GM12864 (cell line): ENCODE data around the gene AFAP1.

Experiments
- DNase-seq: peaks from one replicate; pipeline ENCODE4 v3.0.0-alpha.2; 2011; ENCODE audit warnings: low read depth
- H3K4me3 ChIP-seq: 2 replicates; pipeline ENCODE4 v1.5.1; 2011; ENCODE audit warnings: mild to moderate bottlenecking, low read depth, low read length, control low read depth
- CTCF ChIP-seq: IDR thresholded peaks from 2 replicates; pipeline ENCODE4 v1.5.1; 2011; ENCODE audit warnings: low read depth, mild to moderate bottlenecking, moderate library complexity, low read length, control low read depth, inconsistent platforms; ENCODE audit errors: missing control alignments

The AFAP1 gene

DNA sequence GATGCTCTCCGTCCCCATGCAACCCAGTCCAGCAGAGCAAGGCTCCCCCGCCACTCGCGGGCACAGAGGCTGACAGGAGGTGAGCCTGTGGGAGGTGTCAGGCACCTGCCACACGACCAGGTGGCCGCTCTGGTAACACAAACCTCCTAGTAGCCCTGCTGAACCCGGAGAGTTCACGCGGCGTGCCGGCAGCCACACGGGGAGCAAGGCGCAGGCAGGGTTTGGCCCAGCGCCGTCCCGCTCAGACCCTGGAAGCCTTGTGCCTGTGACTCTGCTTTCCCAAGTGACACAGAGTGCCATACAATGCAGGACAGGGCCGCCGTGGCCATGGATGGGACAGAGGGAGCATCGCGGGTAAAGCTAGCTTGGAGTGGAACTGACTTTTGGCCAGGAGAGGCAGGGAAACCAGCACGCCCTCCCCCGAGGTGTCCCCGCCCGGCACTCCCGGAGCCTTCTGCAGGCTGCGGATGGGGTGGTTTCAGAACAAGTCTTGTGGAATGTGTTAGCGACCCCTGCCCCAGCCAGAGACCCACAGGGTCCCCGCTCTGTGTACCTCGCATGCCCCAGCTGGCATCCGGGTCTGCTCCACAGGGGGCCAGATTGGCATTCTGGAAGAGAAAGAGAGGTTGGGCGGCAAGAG is 44.7 kb upstream of the AFAP1 start:
- H3K4me3 ChIP-seq = no peak overlapping the region
- no peak for DNase-seq

DNA sequence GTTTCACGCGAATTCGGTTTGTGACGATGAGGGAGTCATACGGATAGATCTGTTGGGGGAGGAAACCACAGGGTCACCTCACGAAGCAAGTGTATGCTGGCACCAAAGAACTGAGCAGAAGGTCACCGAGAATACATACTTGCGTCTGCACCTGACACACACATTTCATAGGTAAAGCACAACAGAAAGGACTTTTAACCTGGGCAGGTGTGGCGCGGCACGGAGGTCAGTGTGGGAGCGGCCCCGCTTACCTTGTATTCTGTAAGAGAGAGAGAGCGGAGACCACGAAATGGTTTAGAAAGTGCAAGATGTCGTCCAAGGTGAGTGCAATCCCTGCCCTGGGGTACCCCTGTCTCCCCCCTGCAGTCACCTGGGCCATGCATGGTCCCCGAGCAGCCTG is 43.6 kb upstream of the AFAP1 start:
- no peak for DNase-seq
- TF ChIP-seq CTCF = no peak

More for the DNA sequence above, 44.7 kb upstream of the AFAP1 start:
- no peak for TF ChIP-seq CTCF

DNA sequence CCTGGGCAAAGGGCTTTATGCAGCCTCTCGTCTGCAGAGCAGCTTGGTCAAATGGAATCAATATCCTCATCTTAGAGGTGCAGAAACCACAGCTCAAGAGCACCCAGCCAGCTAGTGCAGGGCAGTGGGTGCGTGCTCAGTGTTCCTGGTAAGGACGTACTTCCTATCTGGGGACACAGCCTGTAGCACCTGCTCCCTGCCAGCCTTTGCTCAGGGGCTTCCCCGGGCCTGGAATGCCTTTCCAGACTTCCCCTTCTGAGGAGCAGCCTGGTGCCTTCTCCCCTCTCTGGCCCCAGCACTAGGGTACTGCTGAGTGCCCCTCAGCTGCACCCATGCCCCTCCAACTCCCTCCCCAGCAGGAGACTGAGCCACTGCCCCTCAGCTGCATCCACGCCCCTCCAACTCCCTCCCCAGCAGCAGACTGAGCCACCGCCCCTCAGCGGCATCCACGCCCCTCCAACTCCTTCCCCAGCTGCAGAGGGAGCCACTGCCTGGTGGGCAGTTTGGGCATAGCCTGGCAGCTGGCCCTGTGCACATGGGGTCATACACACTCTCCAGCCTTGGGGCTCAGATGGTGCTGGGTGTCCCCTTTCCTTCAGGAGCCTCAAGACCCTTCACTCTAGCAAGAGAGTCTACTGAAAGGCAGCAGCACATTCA is 42.2 kb upstream of the AFAP1 start:
- TF ChIP-seq CTCF = no peak
- DNase-seq = no peak
- H3K4me3 ChIP-seq = no peak overlapping the region

More for the DNA sequence above, 43.6 kb upstream of the AFAP1 start:
- no peak overlapping the region for H3K4me3 ChIP-seq

DNA sequence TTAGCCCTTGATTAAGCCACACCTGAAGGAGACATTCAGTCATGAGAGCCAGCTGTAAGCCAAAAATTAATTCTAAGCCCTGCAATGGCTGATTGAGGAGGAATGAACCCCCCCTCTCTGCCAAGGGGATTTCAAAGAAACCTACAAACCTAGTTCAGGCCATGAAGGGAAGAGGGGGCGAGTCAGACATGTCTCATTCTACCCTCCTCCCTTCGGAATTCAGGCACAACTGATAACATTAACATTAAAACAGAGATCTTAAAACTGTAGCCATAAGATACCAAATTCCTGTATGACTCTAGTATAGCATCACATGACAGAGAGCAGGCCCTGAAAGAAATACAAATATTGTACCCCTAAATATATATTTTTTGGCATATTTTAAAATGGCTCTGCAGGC is 40.4 kb upstream of the AFAP1 start:
- TF ChIP-seq CTCF = no peak
- no peak overlapping the region for H3K4me3 ChIP-seq

GRCh38 chr4:7979652-7979968 is 39.9 kb upstream of the AFAP1 start:
- no peak for DNase-seq
- no peak for TF ChIP-seq CTCF
- H3K4me3 ChIP-seq = no peak overlapping the region

More for the DNA sequence above, 40.4 kb upstream of the AFAP1 start:
- DNase-seq = no peak

- DNase-seq = no peak
- no peak for TF ChIP-seq CTCF
- no peak overlapping the region for H3K4me3 ChIP-seq
These were observed 39.4 kb upstream of the AFAP1 start for GRCh38 chr4:7978907-7979651.

GRCh38 chr4:7978489-7978888 is 38.8 kb upstream of the AFAP1 start:
- no peak overlapping the region for H3K4me3 ChIP-seq
- TF ChIP-seq CTCF = no peak
- DNase-seq = no peak
